ENCODE measurements around the gene JUP. TPM values are rescaled to one million over a fixed set of nuclear protein-coding genes. Genes with fewer than 3 reads are reported as not detected.
A peak's percentile ranks its signal among the peaks of the same experiment; 100 is the strongest.
"Not testable (repeated sequence)": the region's sequence is repeated elsewhere in the genome, so short reads cannot be mapped to it uniquely, and the experiment has no call there.

The JUP gene
- 330 TPM for total RNA-seq (ENCODE audit: unreplicated experiment)
- long read RNA-seq, transcript JUP-201 (15 exons, 3,200 nt), result major isoform, 32 of 91 reads
- long read RNA-seq, transcript JUP-203 (14 exons, 3,497 nt), result minor isoform, 16 of 91 reads
- long read RNA-seq, partial matches to known transcripts, result 26 of 91 reads
- long read RNA-seq, other reads (novel, unspliced or antisense), result 17 of 91 reads

GRCh38 chr17:41786227-41787020 is at the start of gene JUP:
JUP (minus strand) TSS chr17:41786711; CDS start chr17:41771854, 14,857 bp downstream.
- peak within 1 kb of the TSS; percentile 85 for H3K27ac Mint-ChIP-seq (ENCODE audit: unreplicated experiment)
- H3K9me3 Mint-ChIP-seq (ENCODE audit: unreplicated experiment), result no peaks in the 10 kb centered on the region
- H3K27me3 Mint-ChIP-seq (ENCODE audit: unreplicated experiment), result peaks cover 14% of the 10 kb centered on the region
- H3K4me3 Mint-ChIP-seq (ENCODE audit: unreplicated experiment), result peak within 1 kb of the TSS; percentile 97
- peak; percentile 100 for DNase-seq (ENCODE audit: low spot score)
- TF ChIP-seq CTCF (IDR thresholded peaks at IDR 0.05; ENCODE audit: unreplicated experiment), result peak; percentile 95
- peaks cover 27% of the 10 kb centered on the region for H3K36me3 Mint-ChIP-seq (ENCODE audit: low read depth, unreplicated experiment)
- H3K4me1 Mint-ChIP-seq (ENCODE audit: unreplicated experiment), result peaks cover 33% of the 10 kb centered on the region

- Mint-ChIP-seq H3K4me3 (ENCODE audit: unreplicated experiment) (peak within 1 kb of the TSS; percentile 92), H3K27ac (ENCODE audit: unreplicated experiment) (no peak within 1 kb of the TSS), H3K27me3 (ENCODE audit: unreplicated experiment) (peaks cover 2% of the 10 kb centered on the region), H3K9me3 (ENCODE audit: unreplicated experiment) (no peaks in the 10 kb centered on the region), H3K4me1 (ENCODE audit: unreplicated experiment) (no peaks in the 10 kb centered on the region), H3K36me3 (ENCODE audit: low read depth, unreplicated experiment) (peaks cover 7% of the 10 kb centered on the region)
- DNase-seq (ENCODE audit: low spot score), result peak; percentile 64
- no peak for TF ChIP-seq CTCF (IDR thresholded peaks at IDR 0.05; ENCODE audit: unreplicated experiment)
These were observed 49.5 kb upstream of the JUP start, which contains the start of gene NT5C3B for GRCh38 chr17:41835800-41836549. NT5C3B (minus strand) TSS chr17:41836232; CDS start chr17:41836193, 39 bp downstream.

- Mint-ChIP-seq H3K27me3 (ENCODE audit: unreplicated experiment) (peaks cover 2% of the 10 kb centered on the region), H3K36me3 (ENCODE audit: low read depth, unreplicated experiment) (peaks cover 13% of the 10 kb centered on the region), H3K9me3 (ENCODE audit: unreplicated experiment) (no peaks in the 10 kb centered on the region), H3K27ac (ENCODE audit: unreplicated experiment) (no peak overlapping the region), H3K4me1 (ENCODE audit: unreplicated experiment) (no peaks in the 10 kb centered on the region), H3K4me3 (ENCODE audit: unreplicated experiment) (peak overlapping the region; percentile 92)
- no peak for TF ChIP-seq CTCF (IDR thresholded peaks at IDR 0.05; ENCODE audit: unreplicated experiment)
- DNase-seq (ENCODE audit: low spot score), result no peak
These were observed 48.8 kb upstream of the JUP start for GRCh38 chr17:41835214-41835799.

GRCh38 chr17:41829961-41830360 is 43.5 kb upstream of the JUP start:
- not testable (repeated sequence) for H3K27ac Mint-ChIP-seq (ENCODE audit: unreplicated experiment); H3K9me3 Mint-ChIP-seq (ENCODE audit: unreplicated experiment); DNase-seq (ENCODE audit: low spot score); H3K27me3 Mint-ChIP-seq (ENCODE audit: unreplicated experiment); H3K4me1 Mint-ChIP-seq (ENCODE audit: unreplicated experiment)
- peaks cover 17% of the 10 kb centered on the region for H3K36me3 Mint-ChIP-seq (ENCODE audit: low read depth, unreplicated experiment)
- H3K4me3 Mint-ChIP-seq (ENCODE audit: unreplicated experiment), result peak overlapping the region; percentile 12

GRCh38 chr17:41825175-41825845 is 38.8 kb upstream of the JUP start:
- no peak for TF ChIP-seq CTCF (IDR thresholded peaks at IDR 0.05; ENCODE audit: unreplicated experiment)
- peak overlapping the region; percentile 18 for H3K4me3 Mint-ChIP-seq (ENCODE audit: unreplicated experiment)
- peaks cover 4% of the 10 kb centered on the region for H3K27me3 Mint-ChIP-seq (ENCODE audit: unreplicated experiment)
- no peaks in the 10 kb centered on the region for H3K9me3 Mint-ChIP-seq (ENCODE audit: unreplicated experiment)
- DNase-seq (ENCODE audit: low spot score), result no peak
- peaks cover 4% of the 10 kb centered on the region for H3K36me3 Mint-ChIP-seq (ENCODE audit: low read depth, unreplicated experiment)
- no peaks in the 10 kb centered on the region for H3K4me1 Mint-ChIP-seq (ENCODE audit: unreplicated experiment)
- H3K27ac Mint-ChIP-seq (ENCODE audit: unreplicated experiment), result no peak overlapping the region
